Measurements from ENCODE around the gene SLC35A1.

SLC35A1 gene

GRCh38 chr6:87534377-87535047, 61.7 kb downstream of the SLC35A1 start:
- no peak for DNase-seq

- DNase-seq, result no peak
Observed at GRCh38 chr6:87538510-87539260, 65.9 kb downstream of the SLC35A1 start.

- no peak for DNase-seq
Observed at GRCh38 chr6:87539554-87539953, 66.8 kb downstream of the SLC35A1 start.

- DNase-seq, result no peak
Observed at GRCh38 chr6:87540539-87540938, 67.8 kb downstream of the SLC35A1 start.

GRCh38 chr6:87541041-87541440, 68.3 kb downstream of the SLC35A1 start:
- no peak for DNase-seq

- DNase-seq, result no peak
Observed at GRCh38 chr6:87541744-87542143, 69.0 kb downstream of the SLC35A1 start.

GRCh38 chr6:87543696-87544473, 71.1 kb downstream of the SLC35A1 start:
- no peak for DNase-seq

- DNase-seq, result no peak
Observed at GRCh38 chr6:87544474-87544735, 71.6 kb downstream of the SLC35A1 start.

GRCh38 chr6:87551799-87552198, 79.0 kb downstream of the SLC35A1 start:
- no peak for DNase-seq

GRCh38 chr6:87553159-87553765, 80.5 kb downstream of the SLC35A1 start:
- no peak for DNase-seq

GRCh38 chr6:87555506-87555905, 82.7 kb downstream of the SLC35A1 start:
- no peak for DNase-seq

GRCh38 chr6:87558446-87558845, 85.7 kb downstream of the SLC35A1 start:
- no peak for DNase-seq

- DNase-seq, result no peak
Observed at GRCh38 chr6:87561017-87561416, 88.2 kb downstream of the SLC35A1 start.

All from T1000 (cell line).